SK-N-MC (cell line): Measurements from ENCODE around the gene AUTS2.

ENCODE experiments used
- DNase-seq: peaks from one replicate; pipeline ENCODE4 v3.0.0-alpha.2; 2011; ENCODE audit warnings: low read depth, low spot score
- H3K27ac ChIP-seq: fragments of 200-600 bp; sonication (generic); 2 replicates; pipeline ENCODE4 v1.5.1; 2016; ENCODE audit warnings: mixed run types
- H3K36me3 ChIP-seq: fragments of 200-600 bp; sonication (generic); 2 replicates; pipeline ENCODE4 v1.6.1; 2017; ENCODE audit warnings: antibody characterized with exemption, low read length, mixed read lengths; ENCODE audit not compliant: insufficient read depth
- H3K4me3 ChIP-seq: fragments of 200-600 bp; sonication (generic); 2 replicates; pipeline ENCODE4 v1.5.1; 2016
- H3K9ac ChIP-seq: fragments of 200-600 bp; sonication (generic); 2 replicates; pipeline ENCODE4 v1.8.0; 2017; ENCODE audit warnings: mixed run types, mixed read lengths; ENCODE audit not compliant: insufficient read length
- H3K9me3 ChIP-seq: fragments of 200-600 bp; sonication (generic); 2 replicates; pipeline ENCODE4 v1.6.1; 2017; ENCODE audit warnings: low read depth, mild to moderate bottlenecking, antibody characterized with exemption, low read length, moderate library complexity, mixed read lengths
- EZH2 ChIP-seq: fragments of 200-600 bp; sonication (generic); IDR thresholded peaks from one replicate; pipeline ENCODE4 v1.6.1; 2017; ENCODE audit warnings: antibody characterized with exemption
- FOXP2 ChIP-seq: optimal IDR thresholded peaks from 2 replicates; pipeline ENCODE3; 2011; ENCODE audit warnings: mild to moderate bottlenecking, moderate library complexity; ENCODE audit not compliant: insufficient read depth; ENCODE audit errors: extremely low read length, control extremely low read depth
- POLR2AphosphoS5 ChIP-seq: IDR thresholded peaks from 2 replicates; pipeline ENCODE4 v1.6.1; 2012; ENCODE audit warnings: mild to moderate bottlenecking, low read depth, low read length, borderline replicate concordance

Gene AUTS2

DNA sequence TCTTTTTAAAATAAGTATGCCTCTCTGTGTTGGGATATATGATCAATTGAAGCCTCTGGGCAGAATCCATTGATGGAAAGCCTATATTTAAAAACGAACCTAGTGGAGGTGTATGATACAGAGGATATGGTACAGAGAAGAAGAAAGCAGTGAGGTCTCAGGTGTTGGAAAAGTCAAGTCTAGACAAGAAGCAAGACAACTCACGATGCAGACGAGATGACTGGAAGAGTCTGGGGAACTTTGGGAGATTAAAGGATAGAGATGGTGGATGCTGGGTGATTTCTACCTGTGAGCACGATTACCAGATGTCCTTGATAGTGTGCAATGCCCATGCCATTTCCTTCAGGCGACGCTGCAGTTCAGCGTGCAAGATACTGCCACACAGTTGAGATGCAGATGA lies 1009.0 kb downstream of the AUTS2 start:
- TF ChIP-seq FOXP2 (no peak), POLR2AphosphoS5 (no peak), EZH2 (no peak)

DNA sequence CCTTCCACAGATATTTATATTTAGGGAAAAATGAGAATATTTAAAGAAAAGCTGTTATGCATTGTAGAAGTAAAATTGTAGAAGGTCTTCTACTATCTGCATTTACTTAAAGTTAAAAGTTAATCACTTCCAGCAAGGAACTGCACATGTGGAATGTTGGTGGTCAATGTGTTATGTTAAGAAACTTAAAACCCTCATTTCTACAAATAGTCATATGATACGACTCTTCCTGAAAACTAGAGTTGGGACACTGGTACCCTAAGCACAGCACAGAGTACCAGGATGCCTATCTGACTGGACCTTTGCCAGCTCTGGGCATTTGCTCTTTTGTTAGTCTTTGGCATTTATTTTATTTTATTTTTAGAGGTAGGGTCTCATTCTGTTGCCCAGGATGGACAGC lies 1009.5 kb downstream of the AUTS2 start:
- H3K9ac ChIP-seq, result no peak overlapping the region
- H3K36me3 ChIP-seq, result no peaks in the 10 kb centered on the region
- H3K4me3 ChIP-seq, result no peak overlapping the region
- no peak overlapping the region for H3K27ac ChIP-seq
- no peaks in the 10 kb centered on the region for H3K9me3 ChIP-seq
- no peak for DNase-seq
- TF ChIP-seq FOXP2, result no peak
- TF ChIP-seq EZH2, result no peak
- TF ChIP-seq POLR2AphosphoS5, result no peak

More for the DNA sequence above, 1009.0 kb downstream of the AUTS2 start:
- Histone ChIP-seq H3K4me3 (no peak overlapping the region), H3K36me3 (no peaks in the 10 kb centered on the region), H3K9me3 (no peaks in the 10 kb centered on the region), H3K9ac (no peak overlapping the region), H3K27ac (no peak overlapping the region)
- DNase-seq, result no peak

DNA sequence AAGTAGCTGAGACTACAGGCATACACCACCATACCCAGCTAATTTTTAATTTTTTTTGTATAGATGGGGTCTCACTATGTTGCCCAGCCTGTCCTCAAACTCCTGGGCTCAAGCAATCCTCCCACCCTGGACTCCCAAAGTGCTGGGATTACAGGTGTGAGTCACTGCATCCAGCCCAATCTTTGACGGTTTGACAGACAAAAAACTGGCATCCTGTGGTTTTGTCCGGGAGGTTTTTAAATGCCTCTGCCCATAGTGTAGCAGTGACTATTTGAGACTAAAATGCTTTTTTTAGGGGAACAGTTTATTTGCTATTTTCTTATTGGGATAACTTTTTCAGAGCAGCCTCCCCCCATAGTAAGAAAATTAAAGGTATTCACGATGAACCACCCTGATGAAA lies 1010.0 kb downstream of the AUTS2 start:
- H3K4me3 ChIP-seq, result no peak overlapping the region
- H3K9ac ChIP-seq, result no peak overlapping the region
- no peaks in the 10 kb centered on the region for H3K36me3 ChIP-seq
- no peak overlapping the region for H3K27ac ChIP-seq
- no peak for DNase-seq
- no peaks in the 10 kb centered on the region for H3K9me3 ChIP-seq
- no peak for TF ChIP-seq EZH2

DNA sequence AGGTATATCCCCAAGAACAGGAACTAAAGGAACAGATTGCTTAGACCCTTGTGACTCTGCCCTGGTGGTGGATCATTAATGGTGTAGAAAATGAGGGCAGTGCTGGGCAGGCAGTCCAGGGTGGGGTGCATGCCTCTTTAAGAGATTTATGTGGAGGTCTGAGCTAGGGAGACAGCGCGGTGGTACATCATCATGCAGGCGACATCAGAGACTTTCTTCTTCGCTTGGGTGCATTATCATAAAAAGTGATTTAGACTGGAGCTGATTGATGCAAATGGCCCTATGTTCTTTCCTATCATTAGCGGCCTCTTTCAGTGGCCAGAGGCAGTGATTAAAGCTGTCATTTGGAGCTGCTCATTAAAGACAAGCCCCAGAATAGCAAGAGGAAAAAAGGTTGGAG lies 1014.5 kb downstream of the AUTS2 start:
- TF ChIP-seq POLR2AphosphoS5 (no peak), FOXP2 (no peak), EZH2 (no peak)
- H3K27ac ChIP-seq, result no peak overlapping the region
- H3K36me3 ChIP-seq, result no peaks in the 10 kb centered on the region
- no peak overlapping the region for H3K4me3 ChIP-seq
- H3K9me3 ChIP-seq, result no peaks in the 10 kb centered on the region
- DNase-seq, result no peak
- no peak overlapping the region for H3K9ac ChIP-seq

DNA sequence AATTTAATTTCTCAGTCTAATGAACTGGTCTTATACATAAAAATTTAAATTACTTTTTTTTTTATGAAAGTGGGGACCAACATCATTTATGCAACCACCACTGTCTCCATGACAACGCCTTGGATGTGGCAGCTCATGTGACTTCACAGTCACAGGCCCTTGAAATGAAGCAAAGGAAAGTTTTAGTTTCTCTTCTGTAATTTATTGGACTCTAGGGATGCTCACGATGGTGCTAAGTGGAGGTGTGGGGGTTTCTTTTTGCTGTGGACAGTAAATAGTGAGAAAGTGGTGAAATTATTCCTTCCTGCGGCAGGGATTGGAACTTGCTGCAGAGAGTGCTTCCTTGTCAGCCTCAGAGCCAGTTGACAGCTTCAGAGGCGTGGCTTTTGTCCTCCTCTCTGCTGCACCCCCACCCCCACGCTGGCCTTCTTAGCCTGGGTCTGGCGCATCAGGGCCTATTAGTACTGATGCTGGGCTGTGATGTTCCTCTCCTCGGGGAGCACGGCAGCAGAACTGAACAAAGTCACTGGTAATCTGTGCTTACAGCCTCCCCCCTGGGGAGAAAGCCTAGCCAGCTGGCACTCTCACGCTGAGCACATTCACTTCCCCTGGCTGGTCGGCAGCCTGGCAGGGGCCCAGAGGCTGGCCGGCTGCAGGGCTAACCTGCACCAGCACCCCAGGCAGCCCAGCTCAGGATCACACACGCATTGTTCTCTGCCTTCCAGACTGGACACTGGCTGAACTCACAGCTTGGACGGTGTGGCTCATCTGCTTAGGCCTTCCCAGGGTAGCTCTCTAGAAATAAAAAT lies 1016.2 kb downstream of the AUTS2 start:
- H3K36me3 ChIP-seq, result no peaks in the 10 kb centered on the region
- TF ChIP-seq FOXP2, result no peak
- no peaks in the 10 kb centered on the region for H3K9me3 ChIP-seq
- no peak overlapping the region for H3K9ac ChIP-seq
- no peak overlapping the region for H3K4me3 ChIP-seq
- DNase-seq, result no peak
- no peak overlapping the region for H3K27ac ChIP-seq

DNA sequence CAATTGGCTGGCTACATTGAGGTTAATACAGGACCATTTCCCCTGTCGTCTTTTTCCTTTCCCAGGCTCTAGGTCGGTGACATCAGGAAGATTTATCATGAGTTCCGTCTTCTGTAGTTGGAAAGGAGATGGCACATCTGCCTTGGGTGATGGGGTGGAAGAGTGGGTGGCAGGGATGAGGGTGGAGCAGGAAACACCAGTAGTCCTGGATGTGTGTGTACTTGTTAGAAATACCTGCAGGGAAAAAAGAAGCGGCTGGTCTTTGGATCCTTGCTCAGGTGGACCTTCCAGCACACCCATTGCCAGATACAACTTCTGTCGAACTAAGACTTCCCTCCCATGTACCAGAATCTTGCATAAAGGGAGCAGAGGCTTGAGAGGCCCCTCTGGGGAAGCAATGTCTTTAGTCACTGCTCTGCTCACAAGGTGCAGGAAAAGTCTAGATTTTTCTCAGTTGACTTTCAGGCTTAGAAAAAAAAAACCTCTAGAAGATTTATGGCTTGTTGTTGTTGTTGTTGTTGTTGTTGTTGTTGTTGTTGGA lies 1016.9 kb downstream of the AUTS2 start:
- Histone ChIP-seq H3K27ac (no peak overlapping the region), H3K4me3 (no peak overlapping the region), H3K9ac (no peak overlapping the region), H3K36me3 (no peaks in the 10 kb centered on the region), H3K9me3 (no peaks in the 10 kb centered on the region)
- no peak for DNase-seq
- TF ChIP-seq EZH2 (no peak), FOXP2 (no peak), POLR2AphosphoS5 (no peak)

DNA sequence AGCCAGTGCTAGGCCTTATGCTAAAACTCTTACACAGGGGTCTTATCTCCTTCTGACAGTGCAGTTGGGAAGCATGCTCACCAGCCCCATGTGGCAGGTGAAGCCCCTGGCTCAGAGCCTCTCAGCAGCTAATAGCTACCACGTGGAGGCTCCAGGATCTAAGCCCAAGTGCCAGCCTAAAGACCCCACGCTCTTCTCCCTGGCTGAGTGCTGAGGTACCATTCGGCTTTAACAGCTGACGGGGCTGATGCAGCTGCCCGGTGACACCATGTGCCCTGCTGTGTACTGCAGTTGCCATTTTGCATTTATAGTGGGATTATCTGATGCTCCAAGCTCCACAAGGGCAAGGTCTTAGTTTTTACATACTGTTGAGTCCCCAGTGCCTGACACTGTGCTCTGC lies 1017.9 kb downstream of the AUTS2 start:
- TF ChIP-seq POLR2AphosphoS5 (no peak), FOXP2 (no peak), EZH2 (no peak)
- no peak overlapping the region for H3K4me3 ChIP-seq

DNA sequence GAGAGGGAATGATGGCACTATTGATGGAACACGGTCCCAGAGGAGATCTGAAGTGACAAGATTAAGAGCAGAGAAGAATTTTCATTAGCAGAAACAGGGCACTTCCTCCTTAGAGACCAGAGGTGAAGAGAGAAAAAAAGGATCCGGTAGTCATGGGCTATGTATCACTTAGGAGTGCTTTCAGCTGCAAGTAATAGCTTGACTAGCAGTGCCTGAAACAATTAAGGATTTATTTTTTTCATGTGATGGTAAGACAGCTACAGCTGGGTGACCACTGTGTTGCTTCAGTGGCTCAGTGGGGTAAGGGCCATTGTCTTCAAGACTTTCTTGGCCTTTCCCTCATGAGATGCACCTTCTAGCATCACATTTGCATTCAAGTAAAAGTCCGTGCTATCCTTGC lies 1018.5 kb downstream of the AUTS2 start:
- DNase-seq, result no peak
- no peaks in the 10 kb centered on the region for H3K36me3 ChIP-seq
- no peak overlapping the region for H3K9ac ChIP-seq
- H3K4me3 ChIP-seq, result no peak overlapping the region
- TF ChIP-seq POLR2AphosphoS5 (no peak), FOXP2 (no peak), EZH2 (no peak)
- H3K9me3 ChIP-seq, result no peaks in the 10 kb centered on the region
- H3K27ac ChIP-seq, result no peak overlapping the region

More for the DNA sequence above, 1017.9 kb downstream of the AUTS2 start:
- Histone ChIP-seq H3K27ac (no peak overlapping the region), H3K9me3 (no peaks in the 10 kb centered on the region), H3K36me3 (no peaks in the 10 kb centered on the region), H3K9ac (no peak overlapping the region)
- DNase-seq, result no peak

DNA sequence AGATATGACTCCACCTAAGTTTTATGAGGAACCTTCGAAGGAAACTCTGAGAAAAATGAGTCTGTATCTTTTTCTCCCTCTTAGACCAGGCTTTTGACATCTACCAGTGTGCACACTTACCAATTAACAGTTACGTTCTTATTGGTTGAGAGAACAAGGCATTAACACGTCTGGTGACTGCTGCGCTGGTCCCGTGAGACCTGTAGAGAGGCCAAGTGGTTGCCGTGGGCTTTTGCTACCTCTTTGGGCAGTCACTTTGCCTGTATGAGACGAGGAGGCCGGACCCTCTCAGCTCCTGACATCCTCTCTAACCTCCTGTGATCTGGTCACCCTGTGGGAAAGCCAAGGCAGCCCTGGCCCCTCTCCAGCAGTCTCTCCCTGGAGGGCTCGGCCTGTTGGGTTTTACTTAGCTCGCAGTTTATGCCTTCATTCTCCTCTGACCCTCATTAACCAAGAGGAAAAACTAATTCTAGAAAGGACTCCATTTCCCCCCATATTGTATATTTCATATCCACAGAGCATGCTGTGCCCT lies 1019.8 kb downstream of the AUTS2 start:
- H3K27ac ChIP-seq, result no peak overlapping the region
- H3K4me3 ChIP-seq, result no peak overlapping the region
- no peaks in the 10 kb centered on the region for H3K36me3 ChIP-seq
- no peak for DNase-seq
- H3K9me3 ChIP-seq, result no peaks in the 10 kb centered on the region
- H3K9ac ChIP-seq, result no peak overlapping the region
- TF ChIP-seq FOXP2 (no peak), POLR2AphosphoS5 (no peak), EZH2 (no peak)
